Right ventricle myocardium superior (tissue), 1 donor: ENCODE results near the gene WNK4. TPM values are rescaled to one million over a fixed set of nuclear protein-coding genes. Genes with fewer than 3 reads are reported as not detected.

Experiments
- ATAC-seq: fragments of 200-7000 bp; cut with Tn5 transposase; one replicate; pipeline ENCODE4 v1.9.1; 2020; ENCODE audit warnings: mild to moderate bottlenecking; ENCODE audit not compliant: poor library complexity
- DNase-seq: peaks from one replicate; pipeline ENCODE4 v3.0.0-alpha.2; 2020
- intact Hi-C: fragments of 100-400 bp; cut with DNase I; formaldehyde crosslinking; loops from one replicate; pipeline ENCODE4 v1.11.2; 2022
- total RNA-seq: library from RNA; stranded (reverse); fragmentation: NEBNext Ultra II Directional; extraction: Animal tissue kit (Norgen Biotek cat#: 25700); gene quantifications from one replicate; pipeline ENCODE4 v1.2.1, GENCODE V29; 2021
- donor health status: DM: no; HTN: yes; CAD: no; lungs with severe emphysema.

The WNK4 gene
- total RNA-seq, 1 donor from 2014 or later: not detected

DNA sequence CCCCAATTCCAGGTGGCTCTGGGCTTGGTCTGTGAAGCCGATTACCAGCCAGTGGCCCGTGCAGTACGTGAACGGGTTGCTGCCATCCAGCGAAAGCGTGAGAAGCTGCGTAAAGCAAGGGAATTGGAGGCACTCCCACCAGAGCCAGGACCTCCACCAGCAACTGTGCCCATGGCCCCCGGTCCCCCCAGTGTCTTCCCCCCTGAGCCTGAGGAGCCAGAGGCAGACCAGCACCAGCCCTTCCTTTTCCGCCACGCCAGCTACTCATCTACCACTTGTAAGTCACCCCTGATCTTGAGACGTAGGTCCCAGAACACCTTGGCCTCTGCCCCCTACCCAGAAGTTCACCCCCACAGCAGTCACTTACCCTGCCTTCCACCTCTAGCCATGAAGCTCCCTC is 6.9 kb downstream of the WNK4 start:
- intact Hi-C loops: no loop called here
- ATAC-seq: no peak
- DNase-seq: no peak

DNA sequence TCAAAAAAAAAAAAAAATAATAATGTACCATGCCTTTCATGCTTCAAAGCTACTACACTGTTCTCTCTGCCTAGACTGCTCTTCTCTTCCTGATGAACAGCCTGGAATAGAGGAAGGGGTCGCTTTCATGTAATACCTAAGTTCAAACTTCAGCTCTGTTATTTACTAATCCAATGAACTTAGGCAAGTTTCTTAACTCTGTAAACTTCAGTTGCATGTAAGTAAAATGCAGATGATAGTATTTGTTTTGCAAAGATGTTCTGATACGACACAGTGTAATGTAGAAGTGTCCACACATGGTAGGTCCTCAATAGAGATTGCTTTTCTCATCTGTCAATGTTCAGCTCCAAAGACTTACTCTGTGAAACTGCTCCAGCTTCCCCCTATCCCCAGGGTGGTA is 11.5 kb downstream of the WNK4 start:
- intact Hi-C loops: no loop called here
- ATAC-seq (no peak), DNase-seq (no peak)

DNA sequence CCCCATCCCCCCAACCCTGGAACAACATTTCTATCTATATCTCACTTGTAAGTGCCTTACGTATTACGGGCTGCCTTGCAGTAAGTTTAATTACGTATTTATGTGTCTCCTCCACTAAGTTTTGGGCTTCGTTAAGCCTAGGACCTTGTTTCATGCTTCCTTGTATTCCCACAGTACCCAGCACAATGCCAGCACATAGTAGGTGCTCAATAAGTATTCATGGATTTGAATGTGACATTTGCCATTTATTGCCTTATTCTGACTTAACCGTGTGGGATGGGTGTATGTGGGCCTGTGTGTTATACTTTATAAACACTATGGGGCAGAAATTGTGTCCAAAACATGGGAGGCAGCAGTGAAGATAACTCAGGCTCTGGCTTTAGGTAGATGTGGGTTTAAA is 12.1 kb downstream of the WNK4 start:
- no peak for ATAC-seq
- intact Hi-C loops: no loop called here
- DNase-seq: no peak

DNA sequence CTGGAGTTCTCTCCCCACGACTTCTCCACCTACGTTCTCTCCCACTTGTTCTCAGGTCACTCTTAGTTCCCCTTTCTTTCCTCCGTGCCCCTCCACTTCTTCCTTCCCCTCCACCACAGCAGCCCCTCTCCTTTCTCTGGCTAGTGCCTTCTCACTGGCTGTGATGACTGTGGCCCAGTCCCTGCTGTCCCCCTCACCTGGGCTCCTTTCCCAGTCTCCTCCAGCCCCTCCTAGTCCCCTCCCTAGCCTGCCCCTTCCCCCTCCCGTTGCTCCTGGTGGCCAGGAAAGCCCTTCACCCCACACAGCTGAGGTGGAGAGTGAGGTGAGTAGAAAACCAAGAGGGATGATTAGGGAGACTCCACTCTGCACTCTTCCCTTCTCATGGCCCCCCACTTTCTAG is 14.7 kb downstream of the WNK4 start:
- ATAC-seq (no peak), DNase-seq (no peak)
- intact Hi-C loops: no loop called here

DNA sequence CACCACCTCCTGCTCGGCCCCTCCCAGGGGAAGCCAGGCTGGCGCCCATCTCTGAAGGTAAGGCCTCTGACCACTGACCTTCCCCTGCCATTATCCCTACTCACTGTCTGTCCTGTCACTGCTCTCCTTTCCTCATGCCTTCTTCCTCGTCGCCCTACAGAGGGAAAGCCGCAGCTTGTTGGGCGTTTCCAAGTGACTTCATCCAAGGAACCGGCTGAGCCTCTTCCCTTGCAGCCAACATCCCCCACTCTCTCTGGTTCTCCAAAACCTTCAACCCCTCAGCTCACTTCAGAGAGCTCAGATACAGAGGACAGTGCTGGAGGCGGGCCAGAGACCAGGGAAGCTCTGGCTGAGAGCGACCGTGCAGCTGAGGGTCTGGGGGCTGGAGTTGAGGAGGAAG is 15.1 kb downstream of the WNK4 start:
- intact Hi-C loops: no loop called here
- ATAC-seq (no peak), DNase-seq (no peak)

DNA sequence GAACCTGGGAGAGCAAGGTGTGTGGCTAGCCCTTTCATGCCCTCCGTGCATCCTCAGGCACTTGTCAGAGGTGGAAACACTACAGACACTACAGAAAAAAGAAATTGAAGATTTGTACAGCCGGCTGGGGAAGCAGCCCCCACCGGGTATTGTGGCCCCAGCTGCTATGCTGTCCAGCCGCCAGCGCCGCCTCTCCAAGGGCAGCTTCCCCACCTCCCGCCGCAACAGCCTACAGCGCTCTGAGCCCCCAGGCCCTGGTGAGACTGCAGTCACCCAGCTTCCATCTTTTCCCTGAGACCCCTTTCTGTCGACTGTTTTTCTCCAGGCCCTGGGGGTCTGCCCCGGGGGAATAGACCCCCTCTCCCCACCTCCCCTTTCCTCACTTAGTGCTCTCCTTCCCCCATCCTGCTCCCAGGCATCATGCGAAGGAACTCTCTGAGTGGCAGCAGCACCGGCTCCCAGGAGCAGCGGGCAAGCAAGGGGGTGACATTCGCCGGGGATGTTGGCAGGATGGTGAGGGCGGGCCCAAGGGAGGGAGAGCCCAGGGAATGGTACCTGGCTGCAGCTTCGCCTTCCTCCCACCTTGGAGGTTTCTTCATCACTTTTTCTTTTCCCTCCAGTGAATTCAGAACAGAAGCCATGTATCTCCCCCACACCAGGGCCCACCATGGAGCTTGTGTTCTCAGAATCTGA is 15.8 kb downstream of the WNK4 start:
- ATAC-seq: no peak
- intact Hi-C loops: no loop called here
- no peak for DNase-seq

DNA sequence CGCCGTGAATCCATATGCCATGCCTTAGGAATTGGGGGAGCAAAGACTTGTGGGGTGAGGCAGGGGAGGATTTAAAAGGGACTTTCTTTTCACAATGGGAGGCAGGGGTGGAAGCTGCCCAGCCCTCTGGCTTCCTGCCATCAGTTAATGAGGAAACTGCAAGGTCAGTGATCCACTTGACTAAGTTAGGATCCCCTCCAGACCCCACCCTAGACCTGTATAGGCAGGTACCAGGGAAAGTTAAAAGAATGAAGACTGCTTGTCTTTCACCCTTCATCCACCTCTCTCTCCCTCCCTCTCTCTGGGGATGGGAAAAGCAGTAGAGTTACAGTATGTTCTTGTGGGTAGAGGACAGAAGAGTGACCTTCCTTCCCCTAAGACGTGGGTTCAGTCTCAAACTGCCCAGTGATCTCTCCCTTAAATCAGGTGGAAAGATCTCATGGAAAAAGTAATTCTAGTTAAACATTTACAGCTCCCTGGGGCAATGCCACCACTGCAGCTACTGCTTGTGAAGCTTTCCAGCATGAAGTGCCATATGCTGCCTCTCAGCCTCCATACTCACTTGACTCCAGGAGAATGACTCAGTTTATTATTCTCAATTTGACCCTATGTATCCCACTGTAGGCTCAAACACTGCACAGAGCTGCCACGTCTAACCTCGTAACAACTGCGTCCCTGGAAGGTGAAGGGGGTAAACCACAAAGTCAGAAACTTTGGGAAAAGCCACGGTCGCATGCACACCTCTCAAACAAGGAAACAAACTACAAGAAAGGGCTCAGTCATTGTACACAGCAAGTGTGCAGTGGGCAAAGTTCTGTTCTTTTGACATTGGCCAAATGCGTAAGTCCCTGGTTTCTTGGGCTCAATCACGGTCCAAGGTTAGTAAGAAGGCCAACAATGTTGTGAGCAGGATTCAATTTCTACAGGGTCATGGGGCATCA is 16.9 kb downstream of the WNK4 start:
- intact Hi-C loops: no loop called here
- ATAC-seq: no peak
- DNase-seq: no peak

DNA sequence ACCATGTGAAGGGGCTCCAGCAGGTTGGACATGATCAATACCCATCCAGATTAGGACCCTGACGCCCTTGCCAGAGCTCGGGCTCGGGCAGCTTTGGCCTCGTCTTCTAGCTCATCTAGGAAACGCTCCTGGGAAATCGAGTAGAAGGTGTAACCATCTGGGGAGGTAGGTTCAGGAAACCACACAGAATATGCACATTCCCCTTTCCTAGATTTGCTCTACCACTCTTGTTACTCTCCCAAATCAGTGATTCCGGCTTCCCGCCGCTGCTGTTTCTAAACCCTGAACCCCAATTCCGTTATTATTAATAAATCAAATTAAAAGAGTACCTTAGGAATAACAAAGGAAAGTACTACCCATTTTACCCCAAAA is 17.6 kb downstream of the WNK4 start:
- intact Hi-C loops: no loop called here
- ATAC-seq (no peak), DNase-seq (no peak)

DNA sequence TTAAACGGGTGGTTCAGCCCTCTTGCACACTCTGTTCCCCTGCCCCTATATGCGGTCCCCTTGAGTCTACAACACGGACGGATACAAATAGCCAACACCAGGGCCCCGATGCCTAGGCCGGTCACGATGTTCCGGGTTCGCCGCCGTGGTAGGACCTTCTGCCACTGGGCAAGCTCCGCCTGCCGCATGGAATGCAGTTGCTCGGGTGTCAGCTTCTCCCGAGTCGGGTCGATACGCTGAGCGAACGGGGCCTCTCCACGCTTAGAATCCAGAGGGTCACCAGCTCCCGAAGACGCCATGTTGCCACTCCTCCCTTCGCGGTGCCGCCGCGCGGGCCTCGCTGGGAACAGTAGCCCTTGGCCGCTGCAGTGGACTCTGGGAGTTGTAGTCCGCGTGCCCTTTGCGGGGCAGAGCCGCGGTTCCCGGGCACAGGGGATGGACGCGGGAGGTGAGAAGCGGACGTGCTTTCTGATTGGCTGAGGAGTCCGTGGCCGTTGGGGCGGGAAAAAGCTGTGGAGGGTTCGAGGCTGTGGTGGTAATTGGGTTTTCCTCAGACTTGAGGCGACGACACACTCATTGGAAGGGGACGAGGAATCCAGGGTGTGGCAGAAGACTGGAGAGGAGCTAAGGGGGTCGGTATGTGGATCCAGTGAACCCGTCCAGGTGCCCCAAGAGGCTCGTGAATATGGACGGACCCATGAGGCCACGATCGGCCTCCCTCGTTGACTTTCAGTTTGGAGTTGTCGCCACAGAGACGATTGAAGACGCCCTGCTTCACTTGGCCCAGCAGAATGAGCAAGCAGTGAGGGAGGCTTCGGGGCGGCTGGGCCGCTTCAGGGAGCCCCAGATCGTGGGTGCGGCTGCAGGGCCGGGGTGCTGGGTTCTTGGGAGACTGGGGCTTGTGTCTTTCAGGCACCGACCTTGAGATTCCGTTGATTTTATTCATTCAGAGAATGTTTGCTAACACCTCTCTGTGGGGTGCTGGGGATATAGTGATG is 18.3 kb downstream of the WNK4 start, which contains the start of the genes CNTD1 and COA3:
Gene CNTD1 (plus strand): TSS at position 479 of the 998 bp plus-strand sequence. CDS start 207 bp downstream, at position 686.
Gene COA3 (minus strand): TSS at position 322 of the 998 bp plus-strand sequence. CDS start 23 bp downstream, at position 299.
- DNase-seq: peak; percentile 92
- ATAC-seq: peak; percentile 98
- intact Hi-C loops: no loop called here

DNA sequence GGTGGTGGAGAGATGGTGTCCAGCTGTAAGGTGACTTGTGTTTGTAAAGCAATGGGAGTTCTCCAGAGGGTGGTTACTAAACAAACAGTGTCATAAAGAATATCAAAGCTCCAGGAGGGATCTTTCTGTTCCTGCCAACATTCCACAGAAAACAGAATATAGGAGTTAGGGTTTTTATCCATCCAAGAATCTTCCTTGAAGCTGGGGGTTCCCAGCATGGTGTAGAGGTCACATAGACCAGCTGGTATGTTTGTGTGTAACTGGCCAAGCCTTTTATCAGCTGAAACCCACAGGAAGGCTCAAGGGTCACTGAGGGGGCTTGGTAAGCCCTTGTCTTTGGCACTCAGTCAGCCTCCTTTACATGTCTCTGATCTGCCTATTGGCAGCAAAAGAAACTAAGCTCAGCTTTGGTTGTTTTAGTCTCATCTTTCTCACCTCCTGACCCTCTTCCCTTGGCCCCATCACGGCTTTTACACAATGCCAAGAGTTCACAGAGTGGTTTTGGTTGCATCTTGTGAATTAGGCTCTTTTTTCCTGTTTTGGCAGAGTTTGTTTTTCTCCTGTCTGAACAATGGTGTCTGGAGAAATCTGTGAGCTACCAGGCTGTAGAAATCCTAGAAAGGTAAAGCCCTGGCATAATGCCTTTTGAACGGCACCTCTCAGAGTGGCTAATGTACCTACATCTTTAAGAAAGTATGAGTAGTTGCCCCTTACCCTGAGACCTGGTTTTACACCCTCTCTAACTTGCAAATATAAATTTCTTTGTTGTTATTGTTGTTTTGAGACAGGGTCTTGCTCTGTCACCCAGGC is 22.9 kb downstream of the WNK4 start:
- DNase-seq (no peak), ATAC-seq (no peak)
- intact Hi-C loops: no loop called here

DNA sequence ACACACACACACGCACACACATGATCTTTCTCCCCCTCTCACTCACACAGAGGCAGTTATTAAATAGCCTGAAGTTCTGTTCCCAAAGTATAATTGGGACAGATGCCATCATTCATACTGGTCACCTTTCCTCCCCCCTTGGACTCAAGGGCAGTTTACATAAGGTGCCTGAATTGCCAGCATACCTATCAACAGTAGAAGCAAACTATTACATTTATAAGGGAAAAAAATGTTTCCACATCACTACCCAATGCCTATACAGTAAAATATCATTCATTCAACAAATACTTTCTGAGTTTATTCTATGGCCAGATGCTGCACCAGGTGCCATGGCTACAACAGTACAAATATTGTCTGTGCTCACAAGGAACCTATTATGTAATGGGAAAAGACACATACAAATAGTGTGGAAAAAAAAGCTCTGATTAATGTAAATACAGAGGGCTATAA is 24.5 kb downstream of the WNK4 start:
- ATAC-seq (no peak), DNase-seq (no peak)
- intact Hi-C loops: no loop called here

DNA sequence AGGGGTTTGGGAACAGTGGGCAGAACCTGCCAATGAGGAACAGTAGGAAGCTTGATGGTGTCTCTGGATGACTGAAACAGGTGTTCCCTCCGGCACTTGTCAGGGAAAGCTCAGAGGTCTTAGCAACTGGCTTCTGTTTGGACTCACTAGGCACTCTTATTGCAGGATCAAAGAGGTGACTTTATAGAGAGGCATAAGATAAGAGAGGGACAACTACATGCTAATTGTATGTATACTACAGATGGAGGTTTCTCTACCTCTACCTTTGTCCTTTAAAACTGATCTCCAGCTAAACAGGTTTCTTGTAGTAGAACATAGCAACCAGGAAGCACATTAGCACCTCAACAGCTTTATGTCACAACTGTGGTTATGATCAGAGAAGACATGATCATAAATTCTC is 25.8 kb downstream of the WNK4 start:
- intact Hi-C loops: no loop called here
- ATAC-seq: no peak
- no peak for DNase-seq

DNA sequence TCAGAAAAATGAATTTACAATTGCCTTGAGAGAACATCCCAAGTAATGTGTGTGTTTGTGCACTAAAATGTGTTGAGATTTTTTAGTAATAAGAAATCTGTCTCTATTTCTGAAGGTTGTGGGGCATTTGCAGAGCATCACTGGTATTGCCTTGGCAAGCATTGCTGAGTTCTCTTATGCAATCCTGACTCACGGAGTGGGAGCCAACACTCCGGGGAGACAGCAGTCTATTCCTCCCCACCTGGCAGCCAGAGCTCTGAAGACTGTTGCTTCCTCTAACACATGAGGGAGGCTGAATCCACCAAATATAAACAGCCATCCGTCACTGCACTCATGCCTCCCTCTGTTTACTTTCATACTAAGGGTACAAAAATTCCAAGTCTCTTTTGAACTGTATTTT is 28.8 kb downstream of the WNK4 start:
- intact Hi-C loops: no loop called here
- DNase-seq: no peak
- peak; percentile 53 for ATAC-seq

DNA sequence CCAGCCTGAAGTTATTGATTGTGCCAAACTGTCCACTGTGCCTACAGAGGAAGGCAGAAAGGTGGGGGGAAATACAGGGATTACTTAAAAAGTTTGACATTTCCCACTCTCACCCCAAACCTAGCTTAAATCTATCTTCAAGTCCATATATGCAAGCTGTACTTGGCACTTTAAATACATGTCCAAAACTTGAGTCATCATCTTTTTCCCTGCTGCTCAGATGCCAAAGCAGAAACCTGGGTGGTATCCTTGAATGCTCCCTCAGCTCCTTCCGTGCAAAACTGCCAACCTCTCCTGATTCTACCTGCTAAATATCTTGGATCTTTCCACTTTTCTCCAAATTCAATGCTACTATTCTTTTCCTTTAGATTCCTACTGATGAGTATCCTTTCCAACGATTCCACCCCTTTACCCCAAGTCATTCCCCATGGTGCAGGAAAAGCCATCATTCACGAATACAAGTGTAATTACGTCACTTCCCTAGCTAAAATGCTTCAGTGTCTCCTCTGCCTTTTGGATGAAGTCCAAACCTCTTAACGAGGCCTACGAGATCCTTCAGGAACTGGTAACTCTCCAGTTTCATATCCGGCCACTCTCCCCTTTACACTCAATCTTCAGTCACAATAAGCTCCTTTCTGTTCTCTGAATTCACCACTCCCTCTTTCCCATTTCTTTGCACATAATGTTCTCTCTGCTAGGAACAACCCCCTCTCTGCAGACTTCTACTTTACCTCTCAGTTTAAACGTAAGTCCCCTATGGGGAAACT is 34.4 kb downstream of the WNK4 start:
- intact Hi-C loops: loop anchor here (10.0 kb wide), 1 partner anchor 110 kb away; no protein-coding TSS in a partner anchor
- DNase-seq: no peak
- no peak for ATAC-seq

DNA sequence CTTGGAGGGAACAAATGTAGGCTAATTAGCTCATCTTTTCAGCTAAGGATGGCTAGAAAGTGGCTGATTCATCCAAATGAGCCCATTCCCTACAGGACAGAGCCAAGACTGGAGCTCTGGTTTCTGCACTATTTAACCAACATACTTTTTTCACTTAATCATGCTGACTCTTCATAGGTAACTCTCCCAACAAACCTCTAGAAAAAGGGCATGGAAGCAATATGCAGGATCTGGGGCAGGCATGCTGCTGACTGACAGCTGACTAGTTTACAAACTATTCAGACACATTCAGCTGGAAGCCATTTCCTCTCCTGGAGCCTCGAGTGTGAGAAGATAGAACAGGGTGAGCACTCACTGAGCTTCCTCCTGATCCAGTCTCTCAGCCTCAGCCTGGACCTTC is 37.5 kb downstream of the WNK4 start:
- no peak for DNase-seq
- ATAC-seq: no peak
- intact Hi-C loops: loop anchor here (10.0 kb wide), 1 partner anchor 113 kb away; no protein-coding TSS in a partner anchor

DNA sequence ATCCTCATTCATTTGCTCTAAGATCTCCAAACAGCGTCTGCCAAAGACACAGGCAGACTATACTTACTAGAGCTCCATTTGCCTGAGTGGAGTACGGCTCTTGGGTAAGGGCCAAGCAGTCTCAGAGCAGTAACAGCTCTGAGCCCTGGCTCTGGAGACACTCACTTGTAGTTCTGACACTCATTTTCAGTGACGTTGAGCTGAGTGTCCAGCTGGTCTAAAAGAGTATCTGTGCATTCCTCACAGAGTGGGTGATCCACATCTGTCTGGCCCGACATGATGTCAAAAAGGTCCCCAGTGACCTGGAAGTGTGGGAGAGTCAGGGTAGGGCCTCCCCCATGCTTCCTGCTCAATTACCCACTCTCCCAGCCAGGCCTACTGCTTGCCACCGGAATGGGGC is 38.0 kb downstream of the WNK4 start:
- ATAC-seq (no peak), DNase-seq (no peak)
- intact Hi-C loops: loop anchor here (10.0 kb wide), 1 partner anchor 114 kb away; no protein-coding TSS in a partner anchor

DNA sequence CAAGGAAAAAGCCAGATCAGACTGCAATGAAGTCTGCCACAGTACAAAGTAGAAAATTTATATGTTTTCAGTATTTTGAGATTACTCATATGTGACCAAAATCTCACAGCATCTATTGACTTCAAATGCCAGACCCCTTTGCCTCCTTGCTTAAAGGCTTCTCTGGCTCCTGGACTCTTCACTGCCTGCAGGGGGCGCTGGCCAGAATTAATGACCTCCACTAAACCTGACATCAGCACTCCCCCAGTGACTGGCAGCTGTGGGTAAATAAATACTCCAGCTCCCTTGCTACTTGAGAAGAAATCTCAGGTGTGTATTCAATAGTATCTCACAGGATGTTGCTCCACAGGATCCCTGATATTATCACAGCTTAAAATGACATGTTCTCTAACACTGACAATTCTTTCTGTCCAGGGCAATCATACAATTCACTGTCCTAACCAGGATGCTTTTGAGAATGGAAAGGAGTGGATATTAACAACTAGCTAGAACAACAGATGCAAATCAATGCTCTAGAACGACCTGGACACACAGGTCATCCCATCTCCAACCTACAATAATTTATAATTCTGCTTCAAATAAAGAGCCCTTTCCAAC is 39.6 kb downstream of the WNK4 start:
- intact Hi-C loops: loop anchor here (10.0 kb wide), 1 partner anchor 115 kb away; no protein-coding TSS in a partner anchor
- peak; percentile 70 for DNase-seq

More for the DNA sequence above, 39.6 kb downstream of the WNK4 start:
- no peak for ATAC-seq
